Trophoblast cell (in vitro differentiated cells and primary cell): ENCODE results near the gene POPDC3.

Experiments
- DNase-seq, 2 donors: peaks; one replicate each; pipeline ENCODE4 v3.0.0-alpha.2; 2016
- H2AFZ ChIP-seq: 2 replicates; pipeline ENCODE4 v1.6.1; 2013; ENCODE audit warnings: low read length, moderate library complexity, mild to moderate bottlenecking; ENCODE audit not compliant: insufficient read depth, poor library complexity
- H2AK5ac ChIP-seq: 2 replicates; pipeline ENCODE4 v1.6.1; 2013; ENCODE audit warnings: mild to moderate bottlenecking, low read length
- H2BK120ac ChIP-seq: 2 replicates; pipeline ENCODE4 v1.6.1; 2013; ENCODE audit warnings: low read length, mild to moderate bottlenecking, moderate library complexity; ENCODE audit not compliant: insufficient read depth, poor library complexity
- H2BK12ac ChIP-seq: 2 replicates; pipeline ENCODE4 v1.6.1; 2013; ENCODE audit warnings: mild to moderate bottlenecking, low read length, moderate library complexity
- H2BK5ac ChIP-seq: 2 replicates; pipeline ENCODE4 v1.6.1; 2013; ENCODE audit warnings: low read length, low read depth, moderate library complexity, mild to moderate bottlenecking; ENCODE audit not compliant: poor library complexity
- H3K14ac ChIP-seq: 2 replicates; pipeline ENCODE4 v1.6.1; 2013; ENCODE audit warnings: mild to moderate bottlenecking, low read length
- H3K18ac ChIP-seq: 2 replicates; pipeline ENCODE4 v1.6.1; 2013; ENCODE audit warnings: mild to moderate bottlenecking, low read length
- H3K23ac ChIP-seq: 2 replicates; pipeline ENCODE4 v1.6.1; 2013; ENCODE audit warnings: low read length
- H3K27ac ChIP-seq: 2 replicates; pipeline ENCODE4 v1.5.1; 2013; ENCODE audit warnings: low read depth, mild to moderate bottlenecking, inconsistent platforms, low read length, moderate library complexity
- H3K27me3 ChIP-seq: 2 replicates; pipeline ENCODE4 v1.6.1; 2013; ENCODE audit warnings: inconsistent platforms, mild to moderate bottlenecking, low read length, moderate library complexity; ENCODE audit not compliant: insufficient read depth
- H3K36me3 ChIP-seq, 2 experiments: 1 replicate in 1 of 2; 2 replicates in 1 of 2; pipeline ENCODE4 v1.6.1; 2013; ENCODE audit warnings: low read length in 2 of 2, mild to moderate bottlenecking in 2 of 2, moderate library complexity in 1 of 2; ENCODE audit not compliant: insufficient read depth in 2 of 2, control insufficient read depth in 1 of 2
- H3K4ac ChIP-seq: 2 replicates; pipeline ENCODE4 v1.6.1; 2013; ENCODE audit warnings: low read depth, mild to moderate bottlenecking, low read length, moderate library complexity
- H3K4me1 ChIP-seq, 2 experiments: 1 replicate in 1 of 2; 2 replicates in 1 of 2; pipeline ENCODE4 v1.6.1; 2013; ENCODE audit warnings: low read length in 2 of 2, mild to moderate bottlenecking in 2 of 2, moderate library complexity in 1 of 2; ENCODE audit not compliant: insufficient read depth in 2 of 2, control insufficient read depth in 1 of 2
- H3K4me2 ChIP-seq: 2 replicates; pipeline ENCODE4 v1.6.1; 2013; ENCODE audit warnings: inconsistent platforms, mild to moderate bottlenecking, low read length, moderate library complexity
- H3K4me3 ChIP-seq: 2 replicates; pipeline ENCODE4 v1.5.1; 2013; ENCODE audit warnings: mild to moderate bottlenecking, low read depth, low read length, inconsistent platforms
- H3K79me1 ChIP-seq: one replicate; pipeline ENCODE4 v1.6.1; 2013; ENCODE audit warnings: low read length
- H3K79me2 ChIP-seq: 2 replicates; pipeline ENCODE4 v1.6.1; 2013; ENCODE audit warnings: low read length, mild to moderate bottlenecking; ENCODE audit not compliant: control insufficient read depth, insufficient read depth, poor library complexity
- H3K9ac ChIP-seq: 2 replicates; pipeline ENCODE4 v1.6.1; 2013; ENCODE audit warnings: mild to moderate bottlenecking, low read length
- H3K9me3 ChIP-seq: 2 replicates; pipeline ENCODE4 v1.6.1; 2013; ENCODE audit warnings: low read depth, mild to moderate bottlenecking, control low read depth, inconsistent platforms, low read length; ENCODE audit not compliant: insufficient read depth
- H4K12ac ChIP-seq: 2 replicates; pipeline ENCODE4 v1.6.1; 2013; ENCODE audit warnings: low read depth, mild to moderate bottlenecking, low read length, moderate library complexity
- H4K8ac ChIP-seq: 2 replicates; pipeline ENCODE4 v1.6.1; 2013; ENCODE audit warnings: low read depth, mild to moderate bottlenecking, low read length, moderate library complexity
- H4K91ac ChIP-seq: one replicate; pipeline ENCODE4 v1.6.1; 2013; ENCODE audit warnings: low read depth, mild to moderate bottlenecking, low read length, moderate library complexity
- WGBS: extraction: QIAGEN DNeasy Blood & Tissue Kit; methylation state at CpG from one replicate; pipeline ENCODE4 v1.1.7; 2013; ENCODE audit warnings: missing lambda C conversion rate; ENCODE audit not compliant: insufficient read length, insufficient coverage; ENCODE audit errors: extremely low coverage; 5-methylcytosine and 5-hydroxymethylcytosine counted together

POPDC3 gene

DNA sequence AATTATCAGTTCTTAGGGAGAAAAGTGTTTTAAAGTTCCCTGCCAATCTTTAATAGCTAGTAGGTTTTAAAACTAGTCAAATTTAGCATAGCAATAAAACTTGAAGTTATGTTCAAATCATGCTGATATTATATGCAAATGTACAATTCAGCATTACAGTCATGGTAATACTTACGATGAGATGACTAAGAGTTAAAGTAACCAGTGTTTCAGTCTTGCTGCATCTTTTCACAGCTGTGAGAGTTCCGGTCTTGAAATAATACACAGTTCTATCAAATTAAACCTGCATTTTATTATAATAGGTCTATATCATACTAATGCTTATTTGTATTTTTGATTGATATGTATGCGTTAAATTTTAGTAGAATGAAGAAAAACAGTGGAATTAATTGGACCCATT is 26.1 kb downstream of the POPDC3 start:
- H3K18ac ChIP-seq, result no peak overlapping the region
- no peak overlapping the region for H3K4me3 ChIP-seq
- H2BK5ac ChIP-seq, result no peak overlapping the region
- no peak for DNase-seq
- H2AK5ac ChIP-seq, result no peak overlapping the region
- WGBS, result no CpG with 5 or more reads among the region's 3 CpGs
- H3K14ac ChIP-seq, result no peak overlapping the region
- no peak overlapping the region for H2BK12ac ChIP-seq
- H3K9me3 ChIP-seq, result no peaks in the 10 kb centered on the region
- no peaks in the 10 kb centered on the region for H3K27me3 ChIP-seq
- no peak overlapping the region for H3K4me2 ChIP-seq
- H2AFZ ChIP-seq, result no peak overlapping the region
- no peak overlapping the region for H3K23ac ChIP-seq
- H4K91ac ChIP-seq, result no peak overlapping the region
- no peaks in the 10 kb centered on the region for H3K36me3 ChIP-seq
- H2BK120ac ChIP-seq, result no peak overlapping the region
- H3K9ac ChIP-seq, result no peak overlapping the region
- no peaks in the 10 kb centered on the region for H3K4me1 ChIP-seq
- H4K12ac ChIP-seq, result no peak overlapping the region
- H3K27ac ChIP-seq, result no peak overlapping the region
- no peak overlapping the region for H3K4ac ChIP-seq
- no peaks in the 10 kb centered on the region for H3K79me2 ChIP-seq
- H4K8ac ChIP-seq, result no peak overlapping the region
- peaks cover 1% of the 10 kb centered on the region for H3K79me1 ChIP-seq

GRCh38 chr6:105152880-105153279 is 26.9 kb downstream of the POPDC3 start:
- Histone ChIP-seq H3K4me1 (no peaks in the 10 kb centered on the region), H3K14ac (no peak overlapping the region), H4K8ac (no peak overlapping the region), H2AK5ac (no peak overlapping the region), H3K4ac (no peak overlapping the region), H2BK5ac (no peak overlapping the region), H3K9ac (no peak overlapping the region), H3K36me3 (no peaks in the 10 kb centered on the region), H4K91ac (no peak overlapping the region), H3K27me3 (no peaks in the 10 kb centered on the region), H2AFZ (no peak overlapping the region), H2BK120ac (no peak overlapping the region), H4K12ac (no peak overlapping the region), H3K4me3 (no peak overlapping the region), H3K23ac (no peak overlapping the region), H3K9me3 (no peaks in the 10 kb centered on the region), H3K27ac (no peak overlapping the region), H3K4me2 (no peak overlapping the region), H3K18ac (no peak overlapping the region), H3K79me1 (peaks cover 1% of the 10 kb centered on the region), H2BK12ac (no peak overlapping the region), H3K79me2 (no peaks in the 10 kb centered on the region)
- no peak for DNase-seq

- DNase-seq, result no peak
- H3K4ac ChIP-seq, result no peak overlapping the region
- H2BK120ac ChIP-seq, result no peak overlapping the region
- no peaks in the 10 kb centered on the region for H3K36me3 ChIP-seq
- H3K27me3 ChIP-seq, result no peaks in the 10 kb centered on the region
- no peak overlapping the region for H4K8ac ChIP-seq
- no peak overlapping the region for H2AK5ac ChIP-seq
- H2BK5ac ChIP-seq, result no peak overlapping the region
- no peak overlapping the region for H3K14ac ChIP-seq
- no peak overlapping the region for H3K18ac ChIP-seq
- H3K9me3 ChIP-seq, result no peaks in the 10 kb centered on the region
- no peak overlapping the region for H4K12ac ChIP-seq
- no peaks in the 10 kb centered on the region for H3K79me1 ChIP-seq
- no peak overlapping the region for H3K27ac ChIP-seq
- H3K4me1 ChIP-seq, result no peaks in the 10 kb centered on the region
- no peak overlapping the region for H3K9ac ChIP-seq
- no peak overlapping the region for H2AFZ ChIP-seq
- no peaks in the 10 kb centered on the region for H3K79me2 ChIP-seq
- H2BK12ac ChIP-seq, result no peak overlapping the region
- H3K4me3 ChIP-seq, result no peak overlapping the region
- H4K91ac ChIP-seq, result no peak overlapping the region
- H3K4me2 ChIP-seq, result no peak overlapping the region
- H3K23ac ChIP-seq, result no peak overlapping the region
These were observed 28.2 kb downstream of the POPDC3 start for GRCh38 chr6:105151644-105152043.

DNA sequence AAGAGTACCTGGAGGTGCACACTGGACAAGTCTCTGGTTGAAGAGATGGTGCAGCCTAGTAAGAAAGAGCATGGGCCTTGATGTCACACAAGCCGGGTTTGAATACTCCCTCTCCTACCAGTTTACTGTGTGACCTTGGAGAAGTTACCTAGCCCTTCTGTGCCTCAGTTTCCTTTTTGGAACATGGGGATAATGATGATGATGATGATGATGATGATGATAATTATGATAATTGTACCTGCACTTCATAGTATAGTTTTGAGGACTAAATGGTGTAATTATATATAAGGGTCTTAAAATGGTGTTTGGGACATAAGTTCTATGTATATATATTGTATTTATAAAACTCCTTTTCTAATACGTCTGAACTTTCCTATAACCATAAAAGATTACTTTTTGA is 41.7 kb downstream of the POPDC3 start:
- Histone ChIP-seq H2AFZ (no peak overlapping the region), H3K27ac (no peak overlapping the region), H3K4me2 (no peak overlapping the region), H3K4ac (no peak overlapping the region), H3K27me3 (peaks cover 13% of the 10 kb centered on the region), H3K23ac (no peak overlapping the region), H4K91ac (no peak overlapping the region), H3K36me3 (no peaks in the 10 kb centered on the region), H3K9me3 (no peaks in the 10 kb centered on the region), H3K4me1 (peaks cover 3 to 4% of the 10 kb centered on the region in 2 experiments), H3K14ac (no peak overlapping the region), H2AK5ac (no peak overlapping the region), H3K79me1 (peaks cover 8% of the 10 kb centered on the region), H2BK120ac (no peak overlapping the region), H3K9ac (no peak overlapping the region), H3K79me2 (peaks cover 3% of the 10 kb centered on the region), H2BK12ac (no peak overlapping the region), H4K8ac (no peak overlapping the region), H3K4me3 (no peak overlapping the region), H3K18ac (no peak overlapping the region), H4K12ac (no peak overlapping the region), H2BK5ac (no peak overlapping the region)
- no CpG with 5 or more reads among the region's 2 CpGs for WGBS
- no peak for DNase-seq
